G401.6 (cell line): ENCODE measurements around the gene AUH.

Source experiments
- FAIRE-seq: peaks from 2 replicates; lab custom pipeline; 2012; peaks lifted over from hg19 to GRCh38; lab: Jason Lieb, UNC

Gene AUH

DNA sequence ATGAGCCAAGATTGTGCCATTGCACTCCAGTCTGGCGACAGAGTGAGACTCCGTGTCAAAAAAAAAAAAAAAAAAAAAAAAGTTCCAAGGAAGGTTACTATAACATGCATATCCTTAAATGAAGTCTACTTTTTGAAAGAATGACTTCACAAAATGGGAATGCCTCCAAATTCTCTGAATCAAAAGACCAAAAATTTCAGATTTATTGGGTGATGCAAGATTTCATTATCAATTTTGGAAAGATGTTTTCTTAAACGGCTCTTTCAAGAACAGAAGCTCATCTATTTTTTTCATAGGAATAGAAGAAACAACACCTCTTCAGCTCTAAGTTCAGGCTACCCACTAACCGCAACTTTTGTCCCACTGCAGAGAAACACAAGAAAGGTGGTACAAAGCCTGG, 69.9 kb downstream of the AUH start:
- no peak for FAIRE-seq

DNA sequence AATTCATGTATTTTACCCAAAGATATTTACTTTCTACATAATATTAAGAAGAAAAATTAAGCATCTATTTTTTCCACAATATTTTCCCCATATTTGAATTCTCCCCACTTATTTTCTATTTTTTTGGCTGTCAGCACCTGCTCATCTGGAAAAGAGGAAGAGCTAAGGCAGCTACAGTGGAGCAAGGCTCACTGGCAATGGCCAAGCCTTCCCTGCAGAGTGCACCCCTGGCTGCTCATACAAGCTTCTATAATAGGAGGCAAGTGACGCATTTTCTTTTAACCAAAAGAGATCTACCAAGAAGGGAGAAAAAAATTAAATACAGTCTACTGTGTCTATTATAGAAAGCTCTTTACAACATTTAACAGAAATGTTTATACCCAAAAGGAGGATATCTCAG, 72.5 kb downstream of the AUH start:
- no peak for FAIRE-seq

DNA sequence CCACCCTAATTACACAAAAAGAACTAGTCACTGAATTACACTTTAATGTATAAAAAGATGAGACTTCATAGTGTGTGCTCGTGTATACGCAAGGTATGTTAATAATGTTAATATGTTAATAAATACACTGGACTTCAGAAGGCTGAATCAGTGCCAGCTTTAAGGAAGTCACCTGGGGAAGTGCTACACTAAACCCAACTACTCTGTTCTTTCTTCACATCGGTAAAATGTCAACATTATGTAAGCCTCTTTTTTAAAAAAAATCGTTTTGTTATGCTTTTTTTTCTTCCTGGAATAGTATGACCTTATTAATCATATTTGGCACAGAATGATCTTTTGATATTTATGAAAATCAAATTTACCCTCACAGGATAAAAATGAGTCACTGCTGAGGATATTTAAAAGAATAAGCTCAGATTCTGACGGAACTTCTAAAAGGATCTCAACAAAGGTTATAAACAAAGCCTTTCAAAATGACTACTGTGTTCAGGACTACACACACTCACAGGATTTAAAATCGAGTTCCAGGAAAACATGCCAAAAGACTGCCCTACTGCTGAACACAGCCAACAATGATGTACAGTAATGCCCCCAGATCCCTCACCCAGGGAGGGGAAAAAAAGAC, 75.9 kb downstream of the AUH start:
- FAIRE-seq: no peak

DNA sequence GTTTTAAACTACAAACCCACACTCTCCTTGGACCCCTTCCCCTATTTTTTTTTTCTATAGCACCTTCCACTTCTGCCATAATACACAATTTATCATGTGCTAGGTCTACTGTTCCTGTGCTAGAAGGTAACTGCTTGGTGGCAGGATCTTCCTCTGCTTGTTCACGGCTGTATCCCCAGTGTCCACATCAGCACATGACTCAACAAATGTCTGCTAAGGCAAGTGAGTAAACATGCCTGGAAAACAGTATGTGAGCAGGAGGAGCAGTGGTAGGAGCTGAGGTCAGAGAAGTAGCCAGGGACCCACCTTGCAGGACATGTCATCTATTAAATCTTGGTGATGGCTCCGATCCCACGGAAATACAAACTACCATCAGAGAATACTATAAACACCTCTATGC, 79.4 kb downstream of the AUH start:
- no peak for FAIRE-seq

DNA sequence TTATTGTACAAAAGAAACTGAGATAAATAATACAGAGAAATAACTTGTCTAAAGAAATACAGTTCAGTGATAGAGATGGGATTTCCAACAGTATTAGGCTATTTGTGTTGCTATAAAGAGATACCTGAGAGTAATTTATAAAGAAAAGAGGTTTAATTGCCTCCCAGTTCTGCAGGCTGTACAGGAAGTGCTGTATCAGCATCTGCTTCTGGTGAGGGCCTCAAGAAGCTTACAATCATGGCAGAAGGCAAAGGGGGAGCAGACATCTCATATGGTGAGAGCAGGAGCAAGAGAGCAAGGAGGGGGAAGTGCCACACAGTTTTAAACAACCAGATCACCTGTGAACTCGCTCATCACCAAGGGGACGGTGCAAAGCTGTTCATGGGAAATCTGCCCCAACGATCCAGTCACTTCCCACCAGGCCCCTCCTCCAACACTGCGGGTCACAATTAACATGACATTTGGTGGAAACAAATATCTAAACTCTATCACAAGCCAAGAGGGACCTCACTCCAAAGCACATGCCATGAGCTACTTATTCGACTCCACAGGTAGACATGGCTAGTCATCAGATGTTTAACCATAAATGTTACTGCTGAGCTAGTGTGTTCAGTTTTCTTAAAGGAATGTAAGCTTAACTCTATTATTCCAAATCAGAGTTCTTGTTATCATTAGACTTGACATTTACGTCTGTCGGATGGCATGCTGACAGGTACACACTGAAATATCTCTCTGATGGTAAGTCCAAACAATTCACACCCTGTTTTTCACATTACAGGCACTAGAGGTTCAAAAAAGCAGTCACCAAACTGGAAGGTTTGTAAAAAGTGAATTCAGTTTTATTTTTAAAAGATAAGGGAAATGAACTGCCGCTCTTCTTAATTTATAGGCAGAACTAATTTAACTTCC, 82.2 kb downstream of the AUH start:
- no peak for FAIRE-seq

DNA sequence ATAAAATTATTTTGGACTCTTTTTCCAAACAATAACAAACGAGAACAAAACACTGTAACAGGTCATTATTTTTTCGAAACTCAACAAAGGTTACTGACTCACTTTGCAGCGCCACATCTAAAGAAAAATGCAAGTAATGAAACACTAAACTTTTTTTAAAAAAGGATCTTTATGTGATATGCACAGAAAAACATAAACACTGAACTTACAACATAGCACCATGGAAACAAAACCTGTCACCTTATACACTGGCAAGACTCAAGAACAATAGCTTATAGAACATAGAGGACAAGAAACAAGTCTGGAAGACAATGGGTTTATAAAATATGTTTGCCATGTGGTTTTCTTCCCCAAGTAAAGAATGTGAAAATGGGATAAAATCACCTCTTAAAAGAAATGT, 85.2 kb downstream of the AUH start:
- FAIRE-seq: no peak

DNA sequence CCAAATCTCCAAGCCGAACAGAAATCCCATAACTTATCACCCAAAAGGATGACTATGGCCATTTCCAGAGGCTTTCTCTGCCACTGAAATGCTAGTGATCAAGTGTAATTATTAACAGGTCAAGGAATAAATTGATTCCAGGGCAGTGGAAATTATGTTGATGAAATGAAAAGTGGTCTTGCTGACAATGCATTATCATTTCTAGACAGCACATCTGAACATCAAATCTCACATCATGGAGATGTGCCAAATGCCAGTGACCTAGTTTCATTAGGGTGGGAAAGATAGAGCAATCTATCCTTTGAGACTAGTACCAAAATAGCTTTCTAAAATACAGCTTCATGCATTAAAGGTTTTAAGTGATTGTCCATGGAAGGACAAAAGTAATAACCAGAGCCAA, 86.1 kb downstream of the AUH start:
- FAIRE-seq: no peak

DNA sequence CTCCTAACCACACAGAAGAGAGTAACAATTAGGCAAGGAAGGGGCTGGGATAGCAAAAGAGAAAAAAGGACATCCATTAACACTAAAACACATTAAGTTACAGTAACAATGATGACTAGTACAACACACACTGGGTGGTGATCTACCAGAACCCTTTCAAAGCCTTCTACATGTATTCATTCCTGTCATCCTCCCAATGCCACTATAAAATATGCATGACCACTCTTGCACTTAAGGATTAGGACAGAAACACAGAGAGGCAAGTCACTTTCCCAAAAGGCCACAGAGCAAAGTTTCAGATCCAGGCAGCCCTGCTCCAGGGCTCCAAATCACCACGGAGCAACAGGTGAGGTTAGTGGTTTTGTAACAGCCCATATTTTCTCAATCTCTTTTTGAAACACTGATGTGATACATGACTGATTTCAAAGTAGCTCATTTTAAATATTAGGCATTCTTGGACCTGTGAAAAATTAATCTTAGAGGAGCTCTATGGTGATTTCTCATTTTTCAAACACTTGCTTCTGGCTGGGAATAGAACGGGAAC, 86.7 kb downstream of the AUH start:
- no peak for FAIRE-seq

DNA sequence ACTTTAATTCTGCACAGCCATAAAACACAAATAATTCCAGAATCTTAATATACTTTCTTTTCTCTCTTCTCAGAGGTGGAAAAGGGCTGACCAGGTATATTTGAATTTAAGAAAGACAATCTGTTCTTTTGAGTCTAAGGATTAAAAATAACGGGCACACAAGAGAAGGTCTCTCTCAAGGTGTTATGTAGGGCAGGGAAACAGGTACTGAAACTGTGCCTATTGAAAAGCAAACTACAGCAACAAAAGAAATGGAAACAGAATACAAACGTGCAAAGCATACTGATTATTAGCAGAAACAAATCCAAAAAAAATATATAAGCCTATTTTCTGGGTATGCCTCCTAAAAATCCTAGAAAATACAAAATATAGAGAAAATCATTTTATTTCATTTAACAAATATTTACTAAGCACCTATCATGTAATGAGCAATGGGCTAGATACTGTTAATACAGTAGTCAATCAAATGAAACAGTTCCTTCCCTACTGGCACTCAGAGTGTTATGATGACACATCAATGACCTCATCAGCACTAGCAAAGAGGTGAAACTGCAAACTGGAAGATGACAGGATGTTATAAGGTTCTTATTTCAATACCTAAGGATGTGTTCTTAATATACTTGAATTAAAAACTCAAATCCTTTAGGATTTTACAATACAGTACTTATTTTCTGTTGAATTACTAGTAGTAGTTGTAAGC, 87.7 kb downstream of the AUH start:
- FAIRE-seq: no peak

DNA sequence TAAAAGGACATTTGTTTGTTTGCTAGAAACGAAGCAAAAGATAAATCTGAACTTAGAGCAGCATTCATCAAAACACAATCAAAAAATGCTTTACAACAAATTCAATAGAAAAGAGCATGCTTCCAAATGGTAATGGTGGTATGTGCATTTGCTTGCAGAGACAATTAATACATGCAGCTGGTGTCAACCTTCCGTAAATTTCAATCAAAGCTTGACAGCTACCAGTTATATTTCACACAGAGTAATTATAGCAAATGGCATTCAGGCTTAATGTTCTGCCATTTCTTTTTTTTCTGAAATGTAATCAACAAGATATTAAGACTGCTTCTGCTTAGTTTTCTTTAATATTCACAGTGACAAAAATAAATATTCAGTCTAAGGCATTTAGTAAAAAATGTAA, 90.6 kb downstream of the AUH start:
- no peak for FAIRE-seq

DNA sequence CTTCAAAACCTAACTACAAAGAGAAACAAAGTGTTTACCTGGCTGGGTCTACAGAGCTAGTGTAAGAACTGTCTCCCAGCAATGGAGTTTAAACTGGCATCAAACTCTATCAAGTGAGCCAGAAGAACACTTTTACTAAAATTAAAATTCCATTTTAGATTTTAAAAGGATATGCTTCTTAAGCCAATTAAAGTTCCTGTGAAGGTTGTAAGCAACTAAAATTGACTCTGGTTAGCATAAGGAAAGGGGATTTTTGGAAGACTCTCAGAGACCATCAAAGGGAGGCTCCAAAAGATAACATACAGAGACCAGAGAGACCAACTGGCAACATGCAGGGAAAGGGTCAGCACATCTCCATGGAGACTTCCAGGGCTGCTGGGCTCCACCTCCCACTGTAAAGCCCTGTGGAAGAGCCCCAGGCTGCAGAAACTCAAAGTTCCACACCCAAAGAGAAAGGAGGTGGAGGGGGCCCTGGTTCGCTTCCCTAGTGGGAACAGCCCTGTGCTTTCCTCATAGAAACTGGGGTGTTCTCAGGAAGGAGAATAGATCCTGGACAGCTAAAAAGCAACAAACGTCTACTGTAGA, 91.7 kb downstream of the AUH start:
- FAIRE-seq: no peak

DNA sequence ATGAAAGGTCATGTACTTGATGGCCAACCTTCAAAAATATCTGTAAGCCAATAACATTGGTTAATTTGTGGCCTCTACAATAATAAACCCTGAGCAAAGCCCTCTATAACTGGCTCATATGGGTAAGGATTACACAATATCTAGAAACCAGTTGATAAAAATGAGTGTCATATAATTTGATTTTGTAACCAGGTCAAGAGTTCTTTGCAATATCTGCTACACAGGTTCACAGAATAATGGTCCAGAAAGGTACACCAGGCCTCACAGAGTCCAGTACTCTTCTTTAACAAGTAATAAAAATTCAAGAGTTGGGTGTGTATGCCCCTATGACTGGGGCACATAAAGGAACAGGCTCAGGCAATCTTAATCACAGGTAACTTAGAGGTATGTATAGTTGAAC, 95.3 kb downstream of the AUH start:
- FAIRE-seq: no peak

DNA sequence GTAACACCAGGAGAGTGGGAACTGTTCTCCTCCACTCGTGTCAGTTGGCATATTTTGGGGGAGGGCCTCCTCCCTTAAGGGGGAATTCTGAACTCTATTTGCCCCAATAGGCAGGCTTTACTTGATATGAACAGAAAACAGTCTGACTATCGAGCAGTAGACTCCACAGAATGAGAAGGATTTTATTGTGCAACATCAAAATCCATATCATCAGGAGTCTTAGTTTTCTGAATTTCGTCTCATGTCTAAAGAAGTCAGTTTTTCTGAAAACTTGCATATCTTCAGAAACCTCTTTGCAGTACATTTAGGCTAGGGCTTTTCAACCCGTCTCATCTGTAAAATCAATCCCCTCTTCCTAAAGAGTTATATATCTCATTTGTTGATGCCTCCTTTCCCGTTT, 96.2 kb downstream of the AUH start:
- FAIRE-seq: no peak

DNA sequence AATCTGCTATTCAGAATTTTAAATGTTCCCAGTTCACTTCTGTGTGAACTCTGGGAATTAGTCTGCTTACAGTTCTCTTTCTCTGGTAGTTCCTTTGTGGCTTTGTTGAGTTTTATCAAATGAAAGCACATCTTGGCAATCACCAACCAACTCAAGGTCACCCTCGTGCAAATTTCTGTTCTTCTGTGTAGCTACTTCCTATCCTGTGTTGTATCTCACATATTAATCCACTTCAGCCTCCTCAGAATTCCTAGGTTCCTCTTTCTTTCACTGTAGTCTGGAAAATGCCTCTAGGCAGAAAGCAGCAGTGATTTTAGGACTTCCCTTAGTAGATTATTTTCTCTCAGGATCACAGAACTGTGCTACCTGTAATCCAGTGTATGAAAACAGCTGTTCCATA, 100.3 kb downstream of the AUH start:
- no peak for FAIRE-seq

DNA sequence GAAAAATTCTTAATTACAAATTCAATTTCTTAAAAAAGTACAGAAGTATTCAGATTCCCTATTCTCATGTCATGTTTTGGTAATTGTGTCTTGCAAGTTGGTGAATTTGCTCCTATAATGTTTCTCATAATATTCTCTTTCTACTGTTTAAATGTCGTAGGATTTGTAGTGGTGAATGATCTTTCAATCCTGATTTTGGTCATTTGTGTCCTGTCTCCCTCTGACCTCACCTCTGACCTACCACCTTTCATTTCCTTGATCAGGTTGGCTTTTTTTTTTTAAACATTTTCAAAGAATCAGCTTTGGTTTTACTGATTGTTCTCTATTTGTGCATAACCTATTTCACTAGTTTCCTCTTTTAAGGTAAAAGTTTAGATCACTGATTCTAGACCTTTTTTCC, 102.6 kb downstream of the AUH start:
- no peak for FAIRE-seq

DNA sequence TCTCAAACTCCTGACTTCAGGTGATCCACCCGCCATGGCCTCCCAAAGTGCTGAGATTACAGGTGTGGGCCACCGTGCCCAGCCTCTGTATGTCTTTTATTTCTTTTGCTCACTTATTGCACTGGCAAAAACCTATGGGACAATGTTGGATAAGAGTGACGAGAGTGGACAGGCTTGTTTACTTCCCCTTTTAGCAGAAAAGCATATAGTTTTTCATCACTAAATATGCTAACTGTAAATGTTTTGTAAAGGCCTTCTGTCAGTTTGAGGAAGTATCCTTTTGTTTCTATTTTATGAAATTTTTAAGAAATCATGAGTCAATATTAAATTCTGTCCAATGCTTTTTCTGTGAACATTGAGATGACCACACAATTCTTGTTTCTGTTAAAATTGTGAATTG, 103.3 kb downstream of the AUH start:
- FAIRE-seq: no peak

DNA sequence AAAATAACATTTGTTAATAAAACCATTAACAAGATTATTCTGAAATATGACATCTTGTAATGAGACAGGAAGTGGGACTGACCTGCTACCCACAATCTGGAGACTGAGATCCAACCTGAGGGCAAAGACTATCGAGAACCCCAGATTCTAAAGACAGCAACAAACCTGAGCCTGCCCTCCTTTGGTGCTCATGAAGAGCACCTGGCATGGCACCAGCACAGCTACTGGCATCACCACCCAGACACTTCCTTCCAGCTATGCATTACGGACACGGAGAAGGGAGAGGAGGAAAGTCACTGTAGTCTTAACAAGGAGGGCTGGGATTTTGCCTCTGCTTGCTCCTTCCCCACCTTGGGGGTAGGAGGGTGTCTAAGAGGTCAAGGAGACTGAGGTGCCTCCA, 105.5 kb downstream of the AUH start:
- FAIRE-seq: no peak

DNA sequence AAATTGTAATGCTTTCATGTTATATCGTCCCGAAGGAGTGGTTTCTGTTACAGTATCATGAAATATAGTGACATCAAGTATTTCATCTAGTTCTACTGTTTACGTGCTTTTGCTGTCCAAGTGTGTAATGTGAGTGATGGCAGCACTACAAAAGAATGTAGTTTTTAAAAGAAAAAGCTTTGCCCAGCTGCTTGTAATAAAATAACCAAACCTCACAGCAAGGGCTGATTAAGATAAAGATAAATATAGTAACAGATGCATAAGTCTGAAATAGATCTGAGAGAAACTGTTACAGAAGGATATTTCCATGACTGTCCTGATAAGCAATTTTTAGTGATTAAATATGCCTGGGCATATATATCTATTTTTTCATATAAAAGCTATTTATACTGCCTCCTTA, 106.4 kb downstream of the AUH start:
- no peak for FAIRE-seq

DNA sequence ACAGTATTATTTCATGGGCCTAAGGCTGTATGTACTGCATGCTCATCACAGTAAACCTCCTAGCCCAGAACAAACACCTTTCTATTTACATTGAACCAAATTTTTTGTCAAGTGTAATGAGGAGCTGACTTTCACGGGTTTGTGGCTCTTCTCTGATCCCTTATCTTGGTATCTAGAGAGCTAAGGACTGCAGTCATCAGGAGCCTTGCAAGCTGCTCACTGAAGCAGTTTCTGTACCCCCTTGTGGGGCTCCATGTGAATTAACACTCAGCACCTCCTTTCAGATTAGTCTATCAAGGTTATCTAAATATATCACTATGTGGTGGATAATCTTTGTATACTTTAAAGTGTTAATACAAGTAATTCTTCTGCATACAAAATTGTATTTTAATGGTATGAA, 108.2 kb downstream of the AUH start:
- FAIRE-seq: no peak

DNA sequence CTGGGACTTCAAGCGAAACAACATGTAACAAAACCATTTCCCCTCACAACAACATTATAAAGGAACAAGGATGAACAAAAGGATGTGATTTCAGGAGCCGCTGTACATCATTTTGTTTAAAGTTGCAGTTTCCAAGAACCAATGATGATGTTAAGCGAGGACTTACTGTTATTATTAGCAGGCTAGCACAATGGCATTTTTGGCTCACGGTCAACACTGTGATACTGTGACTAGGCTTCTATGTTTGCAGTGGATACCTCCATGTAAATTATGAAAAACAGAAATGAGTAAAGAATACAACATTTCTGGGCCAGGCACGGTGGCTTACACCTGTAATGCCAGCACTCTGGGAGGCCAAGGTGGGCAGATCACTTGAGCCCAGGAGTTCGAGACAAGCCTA, 113.0 kb downstream of the AUH start:
- FAIRE-seq: no peak

DNA sequence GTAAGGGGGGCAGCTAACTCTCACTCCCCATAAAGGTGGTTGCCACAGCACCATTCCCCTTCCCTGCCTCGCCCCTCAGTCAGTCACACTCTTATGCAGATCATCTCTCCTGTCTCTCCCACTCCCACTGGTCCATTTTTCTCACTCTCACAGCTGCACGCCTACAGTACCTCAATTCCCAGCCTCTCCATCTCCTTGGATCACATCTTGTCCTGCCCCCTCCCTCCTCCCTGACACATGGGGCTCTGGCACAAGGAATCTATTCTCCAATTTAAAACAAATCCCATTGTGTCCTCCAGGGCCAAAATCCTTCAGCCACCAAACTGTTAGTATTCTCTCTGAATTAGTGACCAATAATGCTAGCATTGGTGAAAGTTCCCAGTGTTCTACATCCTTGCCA, 114.4 kb downstream of the AUH start:
- FAIRE-seq: no peak

DNA sequence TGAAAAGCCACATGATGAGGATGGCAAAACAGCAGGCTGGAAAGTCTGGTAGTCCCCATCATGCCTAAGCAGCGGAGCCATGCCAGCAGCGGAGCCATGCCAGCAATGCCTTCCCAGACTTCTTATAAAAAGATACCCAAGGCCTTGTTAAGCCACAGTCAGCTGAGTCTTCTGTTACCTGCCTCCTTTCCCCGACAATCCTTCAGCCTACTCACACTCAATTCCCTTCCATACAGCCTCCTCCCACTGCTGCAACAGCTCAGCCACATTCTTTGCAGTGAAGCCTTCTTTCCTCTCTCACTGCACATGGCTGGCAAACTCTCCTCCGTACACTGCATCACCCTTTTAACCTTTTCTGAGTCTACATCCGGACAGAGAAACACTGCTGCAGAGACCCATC, 114.9 kb downstream of the AUH start:
- FAIRE-seq: no peak
